ENCODE data around the gene ICAM2. TPM values are rescaled to one million over a fixed set of nuclear protein-coding genes. Genes with fewer than 3 reads are reported as not detected.

ICAM2 gene
- total RNA-seq, 1 donor from 2014 or later, result not detected

GRCh38 chr17:63987221-63988126, 33.0 kb downstream of the ICAM2 start:
- Histone ChIP-seq H2AFZ (ENCODE audit: low read depth, low read length) (no peak overlapping the region), H3K36me3 (ENCODE audit: insufficient read depth, low read length) (no peaks in the 10 kb centered on the region), H3K4me1 (ENCODE audit: insufficient read depth, low read length) (peaks cover 6% of the 10 kb centered on the region), H3K27ac (ENCODE audit: low read depth, low read length) (no peak overlapping the region), H3K9me3 (ENCODE audit: insufficient read depth, low read depth, low read length) (no peaks in the 10 kb centered on the region), H3K4me3 (ENCODE audit: insufficient read depth, low read depth, low read length) (no peak overlapping the region), H3K27me3 (ENCODE audit: insufficient read depth, low read length) (peaks cover 7% of the 10 kb centered on the region), H3K9ac (ENCODE audit: low read length) (no peak overlapping the region), H3K4me2 (ENCODE audit: low read length) (no peak overlapping the region), H3K79me2 (ENCODE audit: insufficient read depth, low read length) (no peaks in the 10 kb centered on the region), H4K20me1 (ENCODE audit: insufficient read depth, low read length) (no peaks in the 10 kb centered on the region)
- Mint-ChIP-seq H3K4me1 (ENCODE audit: low read depth, unreplicated experiment) (no peaks in the 10 kb centered on the region), H3K36me3 (ENCODE audit: low read depth, unreplicated experiment) (no peaks in the 10 kb centered on the region), H3K4me3 (ENCODE audit: unreplicated experiment) (no peak overlapping the region), H3K9me3 (ENCODE audit: unreplicated experiment) (no peaks in the 10 kb centered on the region), H3K27ac (ENCODE audit: unreplicated experiment) (no peak overlapping the region), H3K27me3 (ENCODE audit: low read depth, unreplicated experiment) (peaks cover 25% of the 10 kb centered on the region)
- no peak for FAIRE-seq
- TF ChIP-seq EZH2 (IDR thresholded peaks at IDR 0.05; ENCODE audit: insufficient read depth, low read length), result no peak
- no peak for TF ChIP-seq CTCF (IDR thresholded peaks at IDR 0.05; ENCODE audit: insufficient read depth, low read depth, low read length)
- DNase-seq (ENCODE audit: low read depth), result no peak

GRCh38 chr17:63986821-63987220, 33.6 kb downstream of the ICAM2 start:
- Histone ChIP-seq H3K4me2 (ENCODE audit: low read length) (no peak overlapping the region), H3K79me2 (ENCODE audit: insufficient read depth, low read length) (no peaks in the 10 kb centered on the region), H3K27me3 (ENCODE audit: insufficient read depth, low read length) (peaks cover under 1% of the 10 kb centered on the region), H2AFZ (ENCODE audit: low read depth, low read length) (no peak overlapping the region), H3K9me3 (ENCODE audit: insufficient read depth, low read depth, low read length) (no peaks in the 10 kb centered on the region), H3K4me1 (ENCODE audit: insufficient read depth, low read length) (peaks cover 6% of the 10 kb centered on the region), H4K20me1 (ENCODE audit: insufficient read depth, low read length) (no peaks in the 10 kb centered on the region), H3K27ac (ENCODE audit: low read depth, low read length) (no peak overlapping the region), H3K9ac (ENCODE audit: low read length) (no peak overlapping the region), H3K36me3 (ENCODE audit: insufficient read depth, low read length) (no peaks in the 10 kb centered on the region), H3K4me3 (ENCODE audit: insufficient read depth, low read depth, low read length) (no peak overlapping the region)
- Mint-ChIP-seq H3K36me3 (ENCODE audit: low read depth, unreplicated experiment) (no peaks in the 10 kb centered on the region), H3K4me1 (ENCODE audit: low read depth, unreplicated experiment) (no peaks in the 10 kb centered on the region), H3K4me3 (ENCODE audit: unreplicated experiment) (no peak overlapping the region), H3K27ac (ENCODE audit: unreplicated experiment) (no peak overlapping the region), H3K9me3 (ENCODE audit: unreplicated experiment) (peaks cover 4% of the 10 kb centered on the region), H3K27me3 (ENCODE audit: low read depth, unreplicated experiment) (peaks cover 18% of the 10 kb centered on the region)
- FAIRE-seq (no peak), DNase-seq (ENCODE audit: low read depth) (no peak)
- no peak for TF ChIP-seq CTCF (IDR thresholded peaks at IDR 0.05; ENCODE audit: insufficient read depth, low read depth, low read length)
- no peak for TF ChIP-seq EZH2 (IDR thresholded peaks at IDR 0.05; ENCODE audit: insufficient read depth, low read length)
